Measurements from ENCODE around the gene SORCS2. TPM values are rescaled to one million over a fixed set of nuclear protein-coding genes. Genes with fewer than 3 reads are reported as not detected.

Gene SORCS2
- total and polyA plus RNA-seq, 4 donors = 2.2 to 7.7 (median 2.5) TPM

DNA sequence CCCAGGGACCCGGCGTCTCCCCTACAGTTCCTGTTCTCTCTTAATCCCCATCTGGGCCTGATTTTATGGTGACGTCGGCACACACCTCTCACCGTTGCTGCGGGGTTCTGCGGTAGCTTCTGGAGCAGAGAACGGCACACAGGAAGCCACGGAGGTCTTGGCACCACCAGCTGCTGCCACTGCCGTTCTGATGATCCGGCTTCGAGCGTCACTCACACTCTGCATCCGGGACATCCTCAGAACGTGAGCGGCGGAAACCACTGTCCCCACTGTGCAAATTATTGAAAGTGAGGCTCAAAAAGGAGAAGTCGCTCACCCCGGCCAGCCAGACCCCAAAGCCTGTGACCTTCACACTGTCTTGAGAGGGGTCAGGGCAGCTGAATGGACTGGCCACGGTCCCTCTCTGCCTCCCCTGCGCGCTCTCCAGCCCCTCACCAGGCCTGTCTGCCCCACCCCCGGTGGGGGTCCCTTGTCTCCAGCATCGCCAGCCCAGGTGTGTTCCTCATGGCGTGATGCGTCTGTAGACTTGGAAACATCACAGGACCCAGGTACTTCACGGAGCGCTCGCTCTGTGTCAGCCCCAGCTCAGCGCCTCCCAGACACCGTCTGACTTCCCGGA is 546.2 kb downstream of the SORCS2 start:
- no peak for ATAC-seq (ENCODE audit: insufficient read depth, low FRiP score)
- H3K4me1 ChIP-seq (ENCODE audit: control insufficient read depth in 5 of 5, insufficient read depth in 5 of 5, low read length in 5 of 5) = peaks cover 0 to 4% (median 0%) of the 10 kb centered on the region in 5 donors
- no peaks in the 10 kb centered on the region for H3K27me3 ChIP-seq (ENCODE audit: control insufficient read depth in 3 of 3, insufficient read depth in 3 of 3, low read length in 2 of 3)
- DNase-seq = no peak
- 90 to 91% methylated on average over 32 of the region's 32 CpGs for WGBS, 2 donors
- peaks cover 0 to 17% (median 0%) of the 10 kb centered on the region in 4 donors for H3K9me3 ChIP-seq (ENCODE audit: control insufficient read depth in 4 of 4, insufficient read depth in 3 of 4, low read length in 3 of 4)
- no peak overlapping the region for H3K4me3 ChIP-seq
- no peak overlapping the region for H3K27ac ChIP-seq (ENCODE audit: low read depth in 1 of 2, low read length in 1 of 2)
- no peaks in the 10 kb centered on the region for H3K36me3 ChIP-seq (ENCODE audit: control insufficient read depth in 4 of 4, insufficient read depth in 4 of 4, low read length in 4 of 4)
- H3K9ac ChIP-seq (ENCODE audit: insufficient read depth in 1 of 2, low read length in 2 of 2) = no peak overlapping the region
- TF ChIP-seq CTCF (IDR thresholded peaks at IDR 0.05; ENCODE audit: control extremely low read depth, extremely low read depth) = no peak

DNA sequence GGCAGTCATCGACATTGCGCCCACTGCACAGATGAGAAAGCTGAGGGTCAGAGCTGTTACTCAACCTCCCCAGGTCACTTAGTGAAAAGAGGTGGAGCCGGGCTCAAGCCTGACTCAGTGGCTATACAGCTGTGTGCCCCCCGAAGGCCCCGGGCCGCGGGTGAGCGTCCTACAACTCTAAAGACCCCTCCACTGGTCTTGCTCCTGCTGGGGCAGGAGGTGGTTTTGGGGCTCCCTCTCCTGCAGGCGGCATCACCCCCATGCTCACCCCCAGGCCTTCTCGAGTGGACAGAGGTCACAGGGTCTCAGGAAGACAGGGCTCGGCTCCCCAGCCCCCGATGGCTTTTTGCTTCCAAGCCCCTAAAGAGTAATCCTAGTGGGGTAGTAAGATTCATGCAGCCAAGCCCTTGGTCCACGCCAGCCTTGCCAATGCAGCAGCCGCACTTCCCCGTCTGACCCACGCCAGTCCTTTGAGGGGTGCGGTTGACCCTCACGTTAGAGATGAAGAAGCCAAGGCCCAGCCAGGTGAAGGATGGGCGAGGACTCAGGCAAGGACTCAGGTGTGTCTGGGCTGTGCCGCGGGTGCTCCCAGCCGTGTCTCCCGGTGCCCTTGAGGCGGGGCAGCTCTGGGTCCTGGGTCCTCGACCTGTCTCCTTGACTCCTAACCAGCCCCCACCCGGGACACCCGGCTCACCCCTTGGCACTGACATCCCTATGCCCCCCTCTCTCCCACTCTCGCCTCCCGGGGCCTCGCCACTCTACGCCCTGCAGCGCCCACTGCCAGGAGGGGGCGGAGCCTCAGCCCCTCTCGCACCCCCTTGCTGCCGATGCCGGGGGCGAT is 547.0 kb downstream of the SORCS2 start:
- Histone ChIP-seq H3K27me3 (ENCODE audit: control insufficient read depth in 3 of 3, insufficient read depth in 3 of 3, low read length in 2 of 3) (no peaks in the 10 kb centered on the region), H3K27ac (ENCODE audit: low read depth in 1 of 2, low read length in 1 of 2) (no peak overlapping the region), H3K4me1 (ENCODE audit: control insufficient read depth in 5 of 5, insufficient read depth in 5 of 5, low read length in 5 of 5) (peaks cover 0 to 6% (median 0%) of the 10 kb centered on the region in 5 donors), H3K9ac (ENCODE audit: insufficient read depth in 1 of 2, low read length in 2 of 2) (no peak overlapping the region), H3K36me3 (ENCODE audit: control insufficient read depth in 4 of 4, insufficient read depth in 4 of 4, low read length in 4 of 4) (no peaks in the 10 kb centered on the region), H3K4me3 (no peak overlapping the region), H3K9me3 (ENCODE audit: control insufficient read depth in 4 of 4, insufficient read depth in 3 of 4, low read length in 3 of 4) (peaks cover 0 to 17% (median 0%) of the 10 kb centered on the region in 4 donors)
- ATAC-seq (ENCODE audit: insufficient read depth, low FRiP score) (no peak), DNase-seq (no peak)
- no peak for TF ChIP-seq CTCF (IDR thresholded peaks at IDR 0.05; ENCODE audit: control extremely low read depth, extremely low read depth)
- 92 to 93% methylated on average over 34 to 37 of the region's 37 CpGs for WGBS, 2 donors

DNA sequence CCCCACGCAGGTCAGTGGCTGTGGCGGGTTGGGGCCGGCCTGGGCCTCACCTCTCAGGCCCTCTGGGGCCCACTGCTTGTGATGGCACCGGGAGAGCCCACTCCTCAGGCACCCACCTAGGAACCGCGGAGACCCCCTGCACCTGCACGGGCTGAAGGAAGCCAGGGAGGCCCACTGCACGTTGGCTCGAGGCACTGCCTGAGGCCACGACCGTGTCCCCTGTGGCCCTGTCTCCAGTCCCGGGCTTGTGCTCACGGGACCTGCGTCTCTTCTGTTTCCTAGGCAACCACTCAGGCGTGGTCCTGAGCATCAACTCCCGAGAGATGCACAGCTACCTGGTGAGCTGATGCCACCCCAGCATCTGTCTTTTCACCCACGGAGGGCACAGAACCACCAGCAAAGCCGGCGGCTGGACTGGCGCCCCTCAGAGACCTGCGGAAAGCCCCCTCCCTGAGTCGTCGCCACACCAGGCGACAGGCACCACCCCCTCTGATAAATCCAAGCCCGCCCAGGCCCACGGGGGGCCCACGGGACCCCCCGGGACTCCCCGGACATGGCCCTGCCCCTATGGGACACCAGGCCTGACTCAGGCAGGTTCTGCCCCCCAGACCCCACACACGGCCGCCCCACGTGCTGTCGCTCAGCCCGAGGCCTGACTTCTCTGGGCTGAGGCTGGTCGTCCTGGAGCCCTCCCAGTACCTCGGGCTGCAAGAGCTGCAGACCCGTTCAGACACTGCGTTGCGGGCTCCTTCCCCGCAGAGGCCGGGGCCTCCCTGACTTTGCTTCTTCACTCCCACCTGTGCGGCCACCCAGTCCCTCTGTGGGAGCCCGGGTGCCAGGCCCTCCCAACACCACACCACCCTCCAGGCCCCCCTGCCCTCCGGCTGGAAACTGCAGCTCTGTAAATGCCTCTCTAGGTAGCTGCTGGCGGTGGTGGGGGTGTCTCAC is 547.9 kb downstream of the SORCS2 start:
- no peaks in the 10 kb centered on the region for H3K36me3 ChIP-seq (ENCODE audit: control insufficient read depth in 4 of 4, insufficient read depth in 4 of 4, low read length in 4 of 4)

More for the DNA sequence above, 547.9 kb downstream of the SORCS2 start:
- Histone ChIP-seq H3K4me1 (ENCODE audit: control insufficient read depth in 5 of 5, insufficient read depth in 5 of 5, low read length in 5 of 5) (peaks cover 0 to 6% (median 3%) of the 10 kb centered on the region in 5 donors), H3K27me3 (ENCODE audit: control insufficient read depth in 3 of 3, insufficient read depth in 3 of 3, low read length in 2 of 3) (no peaks in the 10 kb centered on the region), H3K9me3 (ENCODE audit: control insufficient read depth in 4 of 4, insufficient read depth in 3 of 4, low read length in 3 of 4) (peaks cover 0 to 17% (median 0%) of the 10 kb centered on the region in 4 donors), H3K27ac (ENCODE audit: low read depth in 1 of 2, low read length in 1 of 2) (no peak overlapping the region), H3K9ac (ENCODE audit: insufficient read depth in 1 of 2, low read length in 2 of 2) (no peak overlapping the region), H3K4me3 (no peak overlapping the region)
- no peak for DNase-seq
- 91 to 92% methylated on average over 44 to 45 of the region's 45 CpGs for WGBS, 2 donors
- TF ChIP-seq CTCF (IDR thresholded peaks at IDR 0.05; ENCODE audit: control extremely low read depth, extremely low read depth) = no peak
- no peak for ATAC-seq (ENCODE audit: insufficient read depth, low FRiP score)
